ENCODE data around the gene OSBPL10.

DNA sequence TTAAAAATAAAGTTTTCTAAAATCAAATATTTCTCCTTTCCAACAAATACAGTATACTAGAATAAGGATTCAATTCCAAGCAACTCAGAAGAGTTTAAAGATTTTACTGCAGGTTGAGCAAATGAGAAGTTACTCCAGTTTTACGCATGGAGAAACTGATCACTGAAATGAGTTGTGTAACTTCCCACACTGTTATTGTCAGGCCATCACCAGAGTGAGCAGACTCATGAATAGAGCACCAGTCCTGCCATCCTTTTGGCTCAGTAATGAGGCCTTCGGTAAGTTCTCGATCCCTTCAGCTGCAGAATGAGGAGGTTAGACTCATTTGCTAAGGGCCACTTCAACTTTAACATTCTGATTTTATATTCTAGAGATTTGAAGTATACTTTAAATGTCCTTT is 48.1 kb downstream of the OSBPL10 start:
- no peak for TF ChIP-seq POLR2A (IDR thresholded peaks at IDR 0.05)
- TF ChIP-seq, protein P1, sequence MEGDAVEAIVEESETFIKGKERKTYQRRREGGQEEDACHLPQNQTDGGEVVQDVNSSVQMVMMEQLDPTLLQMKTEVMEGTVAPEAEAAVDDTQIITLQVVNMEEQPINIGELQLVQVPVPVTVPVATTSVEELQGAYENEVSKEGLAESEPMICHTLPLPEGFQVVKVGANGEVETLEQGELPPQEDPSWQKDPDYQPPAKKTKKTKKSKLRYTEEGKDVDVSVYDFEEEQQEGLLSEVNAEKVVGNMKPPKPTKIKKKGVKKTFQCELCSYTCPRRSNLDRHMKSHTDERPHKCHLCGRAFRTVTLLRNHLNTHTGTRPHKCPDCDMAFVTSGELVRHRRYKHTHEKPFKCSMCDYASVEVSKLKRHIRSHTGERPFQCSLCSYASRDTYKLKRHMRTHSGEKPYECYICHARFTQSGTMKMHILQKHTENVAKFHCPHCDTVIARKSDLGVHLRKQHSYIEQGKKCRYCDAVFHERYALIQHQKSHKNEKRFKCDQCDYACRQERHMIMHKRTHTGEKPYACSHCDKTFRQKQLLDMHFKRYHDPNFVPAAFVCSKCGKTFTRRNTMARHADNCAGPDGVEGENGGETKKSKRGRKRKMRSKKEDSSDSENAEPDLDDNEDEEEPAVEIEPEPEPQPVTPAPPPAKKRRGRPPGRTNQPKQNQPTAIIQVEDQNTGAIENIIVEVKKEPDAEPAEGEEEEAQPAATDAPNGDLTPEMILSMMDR (IDR thresholded peaks at IDR 0.05): no peak
